HEK293T (cell line): ENCODE data around the gene RASL10A.

Source experiments
- CTCF ChIA-PET: fragments of 350-600 bp; formaldehyde crosslinking; extraction: SDS; loops from one replicate; lab custom pipeline; 2021; ENCODE audit warnings: antibody characterized with exemption, inconsistent platforms; lab: Yijun Ruan, JAX
- POLR2A ChIA-PET: fragments of 350-600 bp; formaldehyde crosslinking; extraction: SDS; loops from one replicate; lab custom pipeline; 2020; ENCODE audit warnings: antibody characterized with exemption, inconsistent platforms; lab: Yijun Ruan, JAX
- DNase-seq: peaks from one replicate; pipeline ENCODE4 v3.0.0; 2012; ENCODE audit warnings: mixed read lengths; ENCODE audit errors: extremely low spot score
- ARNT ChIP-seq: fragments of 450-650 bp; IDR thresholded peaks from 2 replicates; pipeline ENCODE4 v1.6.1; 2017; ENCODE audit warnings: mild to moderate bottlenecking
- BHLHE40 ChIP-seq: fragments of 450-650 bp; IDR thresholded peaks from 2 replicates; pipeline ENCODE4 v1.6.1; 2016; ENCODE audit warnings: mild to moderate bottlenecking, moderate library complexity, borderline replicate concordance
- CTBP1 ChIP-seq: fragments of 450-650 bp; IDR thresholded peaks from 2 replicates; pipeline ENCODE4 v1.6.1; 2016; ENCODE audit warnings: borderline replicate concordance
- ELF4 ChIP-seq: fragments of 450-650 bp; IDR thresholded peaks from 2 replicates; pipeline ENCODE4 v1.6.1; 2017; ENCODE audit warnings: antibody characterized with exemption
- FOXA1 ChIP-seq: fragments of 450-650 bp; IDR thresholded peaks from 2 replicates; pipeline ENCODE4 v1.6.1; 2016; ENCODE audit warnings: mild to moderate bottlenecking
- FOXK2 ChIP-seq: fragments of 450-650 bp; IDR thresholded peaks from 2 replicates; pipeline ENCODE4 v1.6.1; 2016; ENCODE audit warnings: mild to moderate bottlenecking
- FOXM1 ChIP-seq: fragments of 450-650 bp; IDR thresholded peaks from 2 replicates; pipeline ENCODE4 v1.6.1; 2017; ENCODE audit warnings: mild to moderate bottlenecking, borderline replicate concordance
- HDGF ChIP-seq: fragments of 450-650 bp; IDR thresholded peaks from 2 replicates; pipeline ENCODE4 v1.6.1; 2017; ENCODE audit warnings: antibody characterized with exemption, borderline replicate concordance
- L3MBTL2 ChIP-seq: fragments of 450-650 bp; conservative IDR thresholded peaks from 2 replicates; pipeline ENCODE4 v1.6.1; 2016; ENCODE audit warnings: mild to moderate bottlenecking
- LEF1 ChIP-seq: fragments of 450-650 bp; IDR thresholded peaks from 2 replicates; pipeline ENCODE4 v1.6.1; 2017; ENCODE audit warnings: mild to moderate bottlenecking, borderline replicate concordance
- NFRKB ChIP-seq: fragments of 450-650 bp; IDR thresholded peaks from 2 replicates; pipeline ENCODE4 v1.6.1; 2016; ENCODE audit warnings: mild to moderate bottlenecking, moderate library complexity
- PKNOX1 ChIP-seq: fragments of 450-650 bp; IDR thresholded peaks from 2 replicates; pipeline ENCODE4 v1.6.1; 2016
- SP1 ChIP-seq: fragments of 450-650 bp; IDR thresholded peaks from 2 replicates; pipeline ENCODE4 v1.6.1; 2017
- SUZ12 ChIP-seq: fragments of 450-650 bp; IDR thresholded peaks from 2 replicates; pipeline ENCODE4 v1.6.1; 2016; ENCODE audit warnings: mild to moderate bottlenecking
- TARDBP ChIP-seq: fragments of 450-650 bp; IDR thresholded peaks from 2 replicates; pipeline ENCODE4 v1.6.1; 2016
- ZNF384 ChIP-seq: fragments of 450-650 bp; IDR thresholded peaks from 2 replicates; pipeline ENCODE4 v1.6.1; 2016

The RASL10A gene

DNA sequence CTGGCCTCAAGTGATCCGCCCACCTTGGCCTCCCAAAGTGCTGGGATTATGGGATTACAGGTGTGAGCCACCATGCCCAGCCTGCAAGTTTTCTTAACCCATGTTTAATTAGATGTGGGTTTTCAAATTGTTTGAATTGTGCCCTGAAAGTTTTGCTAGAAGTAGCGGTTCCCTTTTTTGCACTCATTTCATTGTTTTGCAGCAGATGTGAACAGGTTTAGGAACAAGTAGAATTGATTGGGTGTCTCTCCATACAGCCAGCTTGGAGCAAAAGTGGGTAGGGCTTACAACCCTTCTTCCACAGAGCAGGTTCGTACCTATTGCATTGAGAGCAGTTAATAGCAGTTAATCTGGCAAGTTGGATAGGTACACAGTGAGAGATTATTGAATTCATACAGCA lies 31.3 kb downstream of the RASL10A start:
- no peak for DNase-seq
- POLR2A ChIA-PET: no interaction called here
- TF ChIP-seq FOXM1 (no peak), HDGF (no peak), TARDBP (no peak), L3MBTL2 (no peak), NFRKB (no peak), BHLHE40 (no peak), CTBP1 (no peak), SP1 (no peak), SUZ12 (no peak), FOXK2 (no peak), LEF1 (no peak), FOXA1 (no peak), ZNF384 (no peak), ELF4 (no peak), PKNOX1 (no peak), ARNT (no peak)
- CTCF ChIA-PET: no interaction called here

- POLR2A ChIA-PET: interaction anchor here (1.3 kb wide), 1 partner anchor 9 kb away, joined by 5 read pairs; no protein-coding TSS in a partner anchor
- TF ChIP-seq ARNT: no peak
- TF ChIP-seq BHLHE40: no peak
- TF ChIP-seq SUZ12: no peak
- TF ChIP-seq HDGF: no peak
- TF ChIP-seq FOXK2: no peak
- TF ChIP-seq L3MBTL2: no peak
- TF ChIP-seq FOXM1: no peak
- no peak for TF ChIP-seq TARDBP
- no peak for TF ChIP-seq ZNF384
- no peak for TF ChIP-seq NFRKB
- TF ChIP-seq PKNOX1: no peak
- no peak for TF ChIP-seq LEF1
- no peak for TF ChIP-seq FOXA1
- no peak for TF ChIP-seq SP1
- TF ChIP-seq CTBP1: no peak
- no peak for TF ChIP-seq ELF4
- CTCF ChIA-PET: no interaction called here
- DNase-seq: no peak
Measured at GRCh38 chr22:29277927-29278326, 37.6 kb downstream of the RASL10A start.

- no peak for DNase-seq
- POLR2A ChIA-PET: no interaction called here
- CTCF ChIA-PET: no interaction called here
- TF ChIP-seq ARNT (no peak), PKNOX1 (peak; percentile 46; the same call in 1 of the 2 replicates)
Measured at GRCh38 chr22:29275819-29276565, 39.5 kb downstream of the RASL10A start.

DNA sequence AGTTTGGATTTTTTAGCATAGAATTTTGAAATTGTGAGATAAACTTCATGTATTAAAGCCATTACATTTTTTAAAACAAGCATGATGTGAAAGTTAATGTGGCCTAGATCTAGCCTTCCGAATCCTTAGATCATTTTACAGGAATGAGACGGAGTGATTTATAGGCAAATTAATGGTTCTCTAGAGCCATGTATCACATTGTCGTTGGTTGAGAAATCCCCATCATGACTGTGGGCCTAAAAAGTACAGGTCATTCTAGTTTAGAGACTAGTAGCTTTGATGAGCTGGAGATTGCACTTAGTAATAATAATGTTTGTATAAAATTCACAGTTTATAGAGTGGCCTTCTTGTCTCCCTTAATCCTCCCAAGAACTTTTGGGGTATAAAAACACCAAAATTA lies 40.3 kb downstream of the RASL10A start:
- CTCF ChIA-PET: no interaction called here
- POLR2A ChIA-PET: no interaction called here
- peak; percentile 46; the same call in 1 of the 2 replicates for TF ChIP-seq PKNOX1
- no peak for TF ChIP-seq LEF1
- DNase-seq: no peak

GRCh38 chr22:29272624-29273023 lies 42.9 kb downstream of the RASL10A start:
- POLR2A ChIA-PET: no interaction called here
- no peak for DNase-seq
- CTCF ChIA-PET: no interaction called here
- TF ChIP-seq ELF4 (no peak), CTBP1 (no peak), NFRKB (no peak), FOXA1 (no peak), FOXK2 (no peak), ARNT (no peak), SUZ12 (no peak)

DNA sequence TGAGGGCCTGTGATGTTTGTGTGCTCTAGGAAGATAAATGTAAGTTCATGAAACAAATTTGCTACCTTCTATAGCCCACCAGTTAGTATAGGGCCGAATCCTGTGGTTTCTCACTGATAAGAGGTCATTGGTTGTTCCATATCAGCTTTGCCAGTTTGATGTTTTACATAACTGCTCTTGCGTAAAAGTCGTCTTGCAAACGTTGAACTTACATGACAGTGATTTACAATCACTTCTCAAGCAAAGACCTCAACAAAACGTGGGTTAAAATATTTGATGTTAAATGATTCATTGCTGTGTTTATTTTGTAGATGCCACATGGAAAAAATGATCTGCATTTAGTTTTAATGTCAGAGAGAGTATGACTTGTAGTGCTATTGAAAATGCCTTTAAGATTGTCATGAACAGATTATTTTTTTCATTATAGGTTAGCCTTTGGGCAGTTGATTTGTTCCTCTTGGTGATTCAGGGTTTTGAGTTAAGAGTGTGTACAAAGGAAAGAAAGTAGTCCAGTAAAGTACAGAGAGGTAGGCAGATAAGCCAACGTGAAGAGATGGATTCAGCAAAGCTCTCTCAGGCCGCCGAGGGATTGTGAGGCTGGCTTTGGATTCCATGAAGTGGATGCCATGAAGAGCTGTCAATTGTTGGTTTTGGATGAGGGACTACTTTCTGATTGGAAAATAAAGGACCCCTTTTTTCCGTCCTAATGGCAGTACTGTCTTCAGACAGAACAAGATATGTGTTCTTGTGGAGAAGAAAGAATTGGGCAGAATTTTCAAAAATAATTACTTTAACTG lies 44.8 kb downstream of the RASL10A start:
- CTCF ChIA-PET: no interaction called here
- TF ChIP-seq PKNOX1 (peak; percentile 85), HDGF (no peak), ELF4 (0 out of 2 replicates have a peak, but pooled peaks have one; percentile 46)
- DNase-seq: no peak
- POLR2A ChIA-PET: interaction anchor here (0.6 to 1.4 kb wide), 2 partner anchors 36 to 1889 kb away, joined by 3 to 4 read pairs; no protein-coding TSS in a partner anchor
